Adrenal gland (tissue), 19 donors: ENCODE results near the gene TMEM170A. TPM values are rescaled to one million over a fixed set of nuclear protein-coding genes. Genes with fewer than 3 reads are reported as not detected.
A peak's percentile ranks its signal among the peaks of the same experiment; 100 is the strongest.

Source experiments
- DNase-seq, 7 donors: peaks; one replicate each; pipeline ENCODE4 v3.0.0-alpha.2; 2019 to 2020
- H3K27ac ChIP-seq, 5 donors: fragments of 200-600 bp; sonication (generic) in 4 of 5; 1 replicate in 3 of 5; 2 replicates in 2 of 5; pipeline versions ENCODE4 v1.5.1 to v1.8.0; 2016 to 2020; ENCODE audit warnings: mild to moderate bottlenecking in 1 of 5
- H3K27me3 ChIP-seq: fragments of 200-600 bp; 2 replicates; pipeline ENCODE4 v1.8.0; 2021
- H3K36me3 ChIP-seq, 2 donors: fragments of 200-600 bp; replicated peaks in 1 of 2; 1 replicate in 1 of 2; 2 replicates in 1 of 2; pipeline versions ENCODE4 v1.5.1 to v1.8.0; 2018 to 2022
- H3K4me1 ChIP-seq, 2 donors: fragments of 200-600 bp; replicated peaks in 1 of 2; 1 replicate in 1 of 2; 2 replicates in 1 of 2; pipeline versions ENCODE4 v1.5.1 to v1.8.0; 2018 to 2021
- H3K4me3 ChIP-seq, 4 donors: fragments of 200-600 bp; sonication (generic) in 3 of 4; one replicate each; pipeline ENCODE4 v1.5.1; 2016 to 2018
- H3K9me3 ChIP-seq, 3 donors: fragments of 200-600 bp; sonication (generic) in 1 of 3; replicated peaks in 1 of 3; 1 replicate in 2 of 3; 2 replicates in 1 of 3; pipeline versions ENCODE4 v1.5.1 to v1.8.0; 2016 to 2021
- POLR2A ChIP-seq, 2 donors: fragments of 450-650 bp; IDR thresholded peaks; one replicate each; pipeline ENCODE4 v1.6.1; 2017; ENCODE audit warnings: antibody characterized with exemption in 2 of 2, mild to moderate bottlenecking in 2 of 2, moderate library complexity in 1 of 2
- WGBS, 4 donors: extraction: QIAGEN DNeasy Blood & Tissue Kit in 2 of 4; methylation state at CpG; one replicate each; pipeline versions ENCODE4 v1.1.5 to v1.1.7; 2013 to 2017; 5-methylcytosine and 5-hydroxymethylcytosine counted together
- intact Hi-C, 2 donors: fragments of 100-400 bp; cut with DNase I; formaldehyde crosslinking; loops; one replicate each; pipeline versions ENCODE4 v1.14.1 to v1.15.0; 2022 to 2023
- long read RNA-seq, 10 donors: library from polyadenylated mRNA in 3 of 10; unstranded in 2 of 10; stranded (forward) in 1 of 10; transcript quantifications; one replicate each; pipeline ENCODE4 v2.0.0 and lab custom pipeline, GENCODE V29; 2021 to 2026
- polyA plus RNA-seq, 3 donors: library from polyadenylated mRNA; stranded (reverse); fragments of 200-250 nt in 2 of 3; fragments of 350-450 nt in 1 of 3; fragmentation: Illumina TruSeq in 1 of 3; extraction: RNeasy Lipid Tissue Mini Kit (QIAGEN cat#74804) in 1 of 3; gene quantifications; one replicate each; pipeline ENCODE4 v1.2.3, GENCODE V29; 2013 to 2014
- total RNA-seq, 9 donors: library from RNA; depleted of rRNA in 4 of 9; stranded (reverse); fragments of >200 nt in 4 of 9; fragments of 120-200 nt in 1 of 9; fragmentation: NEBNext Ultra II Directional in 1 of 9; extraction: Animal tissue kit (Norgen Biotek cat#: 25700) in 1 of 9; gene quantifications; one replicate each; pipeline versions ENCODE4 v1.1.0 to v1.2.4, GENCODE V29; 2013 to 2023
- TF ChIP-seq, protein P1 (sequence below), 6 experiments: fragments of 450-650 bp in 4 of 6; fragments of 200-600 bp in 2 of 6; sonication (generic) in 1 of 6; IDR thresholded peaks; 1 replicate in 5 of 6; 2 replicates in 1 of 6; pipeline versions ENCODE4 v1.5.1 to v1.8.0; 2016 to 2021; ENCODE audit warnings: antibody characterized with exemption in 6 of 6, mild to moderate bottlenecking in 2 of 6, moderate library complexity in 1 of 6
- donor health status: healthy with polysubstance abuse.
- donor health status: Bipolar disorder and iron deficiency.
- donor health status: DM: yes; HTN: yes; CAD: no.
- donor health status: DM: no; HTN: no; CAD: no.
- donor health status: DM: no; HTN: no; CAD: no.
- donor health status: DM: yes; HTN: yes; CAD: no.

Gene TMEM170A
- total RNA-seq: 10 to 100 TPM; 19.2 to 40.7 (median 22.8) TPM
- polyA plus RNA-seq: 10 to 100 TPM in 2 of 3 donors, 1 to 10 TPM in 1; 5.4 to 19.8 (median 10.1) TPM
- long read RNA-seq, donor 1, full-length matches to known transcripts: 11 of 11 reads
- long read RNA-seq, donor 1, partial matches to known transcripts: 0 of 11 reads
- long read RNA-seq, donor 1, other reads (novel, unspliced or antisense): 0 of 11 reads
- long read RNA-seq, donor 2, full-length matches to known transcripts: 8 of 13 reads
- long read RNA-seq, donor 2, partial matches to known transcripts: 0 of 13 reads
- long read RNA-seq, donor 2, other reads (novel, unspliced or antisense): 5 of 13 reads
- long read RNA-seq, donor 3, full-length matches to known transcripts: 5 of 5 reads
- long read RNA-seq, donor 3, partial matches to known transcripts: 0 of 5 reads
- long read RNA-seq, donor 3, other reads (novel, unspliced or antisense): 0 of 5 reads
- long read RNA-seq, donor 4, full-length matches to known transcripts: 6 of 11 reads
- long read RNA-seq, donor 4, partial matches to known transcripts: 0 of 11 reads
- long read RNA-seq, donor 4, other reads (novel, unspliced or antisense): 5 of 11 reads
- long read RNA-seq, donor 5, full-length matches to known transcripts: 18 of 24 reads
- long read RNA-seq, donor 5, partial matches to known transcripts: 3 of 24 reads
- long read RNA-seq, donor 5, other reads (novel, unspliced or antisense): 3 of 24 reads
- long read RNA-seq, donor 6, full-length matches to known transcripts: 5 of 9 reads
- long read RNA-seq, donor 6, partial matches to known transcripts: 1 of 9 reads
- long read RNA-seq, donor 6, other reads (novel, unspliced or antisense): 3 of 9 reads
- long read RNA-seq, donor 7, full-length matches to known transcripts: 7 of 7 reads
- long read RNA-seq, donor 7, partial matches to known transcripts: 0 of 7 reads
- long read RNA-seq, donor 7, other reads (novel, unspliced or antisense): 0 of 7 reads
- long read RNA-seq, donor 8, full-length matches to known transcripts: 14 of 14 reads
- long read RNA-seq, donor 8, partial matches to known transcripts: 0 of 14 reads
- long read RNA-seq, donor 8, other reads (novel, unspliced or antisense): 0 of 14 reads
- long read RNA-seq, donor 9, partial matches to known transcripts: 9 of 14 reads
- long read RNA-seq, donor 9, other reads (novel, unspliced or antisense): 0 of 14 reads
- long read RNA-seq, donor 10, full-length matches to known transcripts: 7 of 7 reads
- long read RNA-seq, donor 10, partial matches to known transcripts: 0 of 7 reads
- long read RNA-seq, donor 10, other reads (novel, unspliced or antisense): 0 of 7 reads

GRCh38 chr16:75464122-75464918, at the start of gene TMEM170A:
Gene TMEM170A (minus strand): TSS chr16:75464689. CDS start chr16:75464600, 89 bp downstream.
- TF ChIP-seq, protein P1, sequence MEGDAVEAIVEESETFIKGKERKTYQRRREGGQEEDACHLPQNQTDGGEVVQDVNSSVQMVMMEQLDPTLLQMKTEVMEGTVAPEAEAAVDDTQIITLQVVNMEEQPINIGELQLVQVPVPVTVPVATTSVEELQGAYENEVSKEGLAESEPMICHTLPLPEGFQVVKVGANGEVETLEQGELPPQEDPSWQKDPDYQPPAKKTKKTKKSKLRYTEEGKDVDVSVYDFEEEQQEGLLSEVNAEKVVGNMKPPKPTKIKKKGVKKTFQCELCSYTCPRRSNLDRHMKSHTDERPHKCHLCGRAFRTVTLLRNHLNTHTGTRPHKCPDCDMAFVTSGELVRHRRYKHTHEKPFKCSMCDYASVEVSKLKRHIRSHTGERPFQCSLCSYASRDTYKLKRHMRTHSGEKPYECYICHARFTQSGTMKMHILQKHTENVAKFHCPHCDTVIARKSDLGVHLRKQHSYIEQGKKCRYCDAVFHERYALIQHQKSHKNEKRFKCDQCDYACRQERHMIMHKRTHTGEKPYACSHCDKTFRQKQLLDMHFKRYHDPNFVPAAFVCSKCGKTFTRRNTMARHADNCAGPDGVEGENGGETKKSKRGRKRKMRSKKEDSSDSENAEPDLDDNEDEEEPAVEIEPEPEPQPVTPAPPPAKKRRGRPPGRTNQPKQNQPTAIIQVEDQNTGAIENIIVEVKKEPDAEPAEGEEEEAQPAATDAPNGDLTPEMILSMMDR (IDR thresholded peaks at IDR 0.05): peak; percentile 100
- TF ChIP-seq POLR2A (IDR thresholded peaks at IDR 0.05): peak; percentile 90 to 99
- H3K27me3 ChIP-seq: no peaks in the 10 kb centered on the region
- WGBS, 4 donors: 0 to 1% (median 0%) methylated on average over 11 to 89 of the region's 89 CpGs
- peaks cover 6 to 19% of the 10 kb centered on the region in 2 donors for H3K4me1 ChIP-seq
- H3K4me3 ChIP-seq: peak within 1 kb of the TSS; percentile 49 to 92 (median 90)
- H3K9me3 ChIP-seq: no peaks in the 10 kb centered on the region
- intact Hi-C loops: no loop called here
- peak within 1 kb of the TSS; percentile 65 to 98 (median 97) for H3K27ac ChIP-seq
- DNase-seq: peak; percentile 99 to 100 (median 99)
- H3K36me3 ChIP-seq: no peaks in the 10 kb centered on the region

GRCh38 chr16:75506574-75506973, 42.1 kb upstream of the TMEM170A start:
- WGBS, 4 donors: 33 to 42% (median 37%) methylated on average over 7 of the region's 7 CpGs
- intact Hi-C loops: no loop called here
- TF ChIP-seq POLR2A (IDR thresholded peaks at IDR 0.05): no peak
- TF ChIP-seq, protein P1 (IDR thresholded peaks at IDR 0.05): no peak
- Histone ChIP-seq H3K36me3 (no peaks in the 10 kb centered on the region), H3K27me3 (no peaks in the 10 kb centered on the region), H3K27ac (peak overlapping the region in 1 of 5 donors; percentile 14), H3K4me3 (no peak overlapping the region), H3K4me1 (peaks cover 0 to 9% of the 10 kb centered on the region in 2 donors), H3K9me3 (no peaks in the 10 kb centered on the region)
- peak in 5 of 7 donors; percentile 39 to 77 (median 53) for DNase-seq

DNA sequence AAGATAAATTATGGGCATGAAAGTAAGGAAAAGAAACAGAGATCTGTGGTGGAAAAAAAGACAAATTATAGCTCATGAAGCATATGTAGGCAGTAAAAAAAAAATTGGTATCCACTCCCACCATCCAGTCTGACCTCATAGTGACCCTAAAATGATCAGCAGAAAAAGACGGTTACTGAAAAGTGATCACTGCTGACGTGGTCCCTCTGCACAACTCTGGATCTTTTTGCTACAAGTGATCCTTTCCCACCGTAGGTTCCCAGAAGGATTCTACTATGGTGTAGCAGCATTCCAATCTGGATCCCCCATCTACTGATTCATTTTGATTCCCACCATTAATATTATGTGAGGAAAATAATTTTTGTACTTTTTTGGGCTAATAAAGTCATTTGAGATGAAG, 41.6 kb upstream of the TMEM170A start:
- TF ChIP-seq, protein P1 (IDR thresholded peaks at IDR 0.05): no peak
- no peak for TF ChIP-seq POLR2A (IDR thresholded peaks at IDR 0.05)
- H3K4me1 ChIP-seq: peaks cover 0 to 9% of the 10 kb centered on the region in 2 donors
- DNase-seq: no peak
- H3K27me3 ChIP-seq: no peaks in the 10 kb centered on the region
- no peaks in the 10 kb centered on the region for H3K9me3 ChIP-seq
- intact Hi-C loops: no loop called here
- peak overlapping the region in 1 of 5 donors; percentile 14 for H3K27ac ChIP-seq
- 72 to 84% (median 81%) methylated on average over 3 of the region's 3 CpGs for WGBS, 4 donors
- no peak overlapping the region for H3K4me3 ChIP-seq
- H3K36me3 ChIP-seq: no peaks in the 10 kb centered on the region
